HEK293 (cell line): Measurements from ENCODE around the gene ITPR2.

Experiments used
- CTCF ChIA-PET: fragments of 350-600 bp; formaldehyde crosslinking; extraction: SDS; loops from one replicate; lab custom pipeline; 2021; ENCODE audit warnings: antibody characterized with exemption; lab: Yijun Ruan, JAX
- POLR2A ChIA-PET: fragments of 300-600 bp; formaldehyde crosslinking; extraction: SDS; loops from one replicate; lab custom pipeline; 2020; ENCODE audit warnings: antibody characterized with exemption, inconsistent platforms; lab: Yijun Ruan, JAX
- H3K27ac ChIP-seq: fragments of 200-500 bp; sonication (Bioruptor generic); 2 replicates; pipeline ENCODE4 v1.5.1; 2014; ENCODE audit warnings: low read depth, low read length, control low read depth, inconsistent platforms; ENCODE audit errors: extremely low read depth
- H3K36me3 ChIP-seq, 2 experiments: fragments of 200-500 bp in 1 of 2; sonication (Bioruptor generic) in 1 of 2; 1 replicate in 1 of 2; 2 replicates in 1 of 2; pipeline ENCODE4 v1.5.1; 2014 to 2017; ENCODE audit warnings: inconsistent platforms in 2 of 2, low read length in 2 of 2; ENCODE audit not compliant: control insufficient read depth in 2 of 2, insufficient read depth in 1 of 2
- H3K4me1 ChIP-seq: fragments of 200-500 bp; sonication (Bioruptor generic); 2 replicates; pipeline ENCODE4 v1.5.1; 2014; ENCODE audit warnings: mild to moderate bottlenecking, low read length, inconsistent platforms; ENCODE audit not compliant: control insufficient read depth, insufficient read depth
- H3K4me3 ChIP-seq: 2 replicates; pipeline ENCODE4 v1.5.1; 2011; ENCODE audit warnings: low read depth, mild to moderate bottlenecking, control low read depth, low read length, moderate library complexity
- H3K9me3 ChIP-seq: fragments of 200-500 bp; sonication (Bioruptor generic); 2 replicates; pipeline ENCODE4 v1.5.1; 2014; ENCODE audit warnings: low read depth, low read length, inconsistent platforms; ENCODE audit not compliant: control insufficient read depth, insufficient read depth
- CTCF ChIP-seq: fragments of 450-650 bp; formaldehyde crosslinking; IDR thresholded peaks from 2 replicates; pipeline ENCODE4 v1.5.1; 2016; ENCODE audit warnings: missing biosample characterization, missing genetic modification characterization
- GFI1B ChIP-seq: fragments of 450-650 bp; formaldehyde crosslinking; IDR thresholded peaks from 2 replicates; pipeline ENCODE4 v1.5.1; 2016; ENCODE audit warnings: missing biosample characterization, missing genetic modification characterization
- KLF16 ChIP-seq: fragments of 450-650 bp; formaldehyde crosslinking; IDR thresholded peaks from 2 replicates; pipeline ENCODE4 v1.5.1; 2017; ENCODE audit warnings: missing biosample characterization, missing genetic modification characterization
- KLF9 ChIP-seq: fragments of 450-650 bp; formaldehyde crosslinking; IDR thresholded peaks from 2 replicates; pipeline ENCODE4 v1.5.1; 2016; ENCODE audit warnings: missing biosample characterization, missing genetic modification characterization, low read depth
- ZBTB26 ChIP-seq: fragments of 450-650 bp; formaldehyde crosslinking; optimal IDR thresholded peaks from 2 replicates; pipeline ENCODE3; 2016; ENCODE audit warnings: missing biosample characterization, mild to moderate bottlenecking, missing genetic modification characterization
- ZFP3 ChIP-seq: fragments of 450-650 bp; formaldehyde crosslinking; IDR thresholded peaks from 2 replicates; pipeline ENCODE4 v1.5.1; 2016; ENCODE audit warnings: low read depth, missing biosample characterization, missing genetic modification characterization
- ZFP69B ChIP-seq: fragments of 450-650 bp; formaldehyde crosslinking; IDR thresholded peaks from 2 replicates; pipeline ENCODE4 v1.5.1; 2016; ENCODE audit warnings: missing biosample characterization, missing genetic modification characterization
- ZNF10 ChIP-seq: fragments of 450-650 bp; formaldehyde crosslinking; IDR thresholded peaks from 2 replicates; pipeline ENCODE4 v1.5.1; 2017; ENCODE audit warnings: missing biosample characterization, missing genetic modification characterization
- ZNF169 ChIP-seq: fragments of 450-650 bp; formaldehyde crosslinking; IDR thresholded peaks from 2 replicates; pipeline ENCODE4 v1.5.1; 2016; ENCODE audit warnings: missing biosample characterization, missing genetic modification characterization
- ZNF248 ChIP-seq: fragments of 450-650 bp; formaldehyde crosslinking; IDR thresholded peaks from 2 replicates; pipeline ENCODE4 v1.5.1; 2017; ENCODE audit warnings: missing biosample characterization, missing genetic modification characterization
- ZNF292 ChIP-seq: fragments of 450-650 bp; formaldehyde crosslinking; IDR thresholded peaks from 2 replicates; pipeline ENCODE4 v1.5.1; 2016; ENCODE audit warnings: low read depth, missing biosample characterization, missing genetic modification characterization, borderline replicate concordance
- ZNF350 ChIP-seq: fragments of 450-650 bp; formaldehyde crosslinking; IDR thresholded peaks from 2 replicates; pipeline ENCODE4 v1.5.0; 2017; ENCODE audit warnings: missing biosample characterization, mild to moderate bottlenecking, missing genetic modification characterization
- ZNF423 ChIP-seq: fragments of 450-650 bp; formaldehyde crosslinking; IDR thresholded peaks from 2 replicates; pipeline ENCODE4 v1.5.1; 2016; ENCODE audit warnings: missing biosample characterization, missing genetic modification characterization
- ZNF426 ChIP-seq: fragments of 450-650 bp; formaldehyde crosslinking; IDR thresholded peaks from 2 replicates; pipeline ENCODE4 v1.5.1; 2017; ENCODE audit warnings: missing biosample characterization, missing genetic modification characterization, mild to moderate bottlenecking, inconsistent platforms, moderate library complexity
- ZNF433 ChIP-seq: fragments of 450-650 bp; formaldehyde crosslinking; IDR thresholded peaks from 2 replicates; pipeline ENCODE4 v1.5.1; 2016; ENCODE audit warnings: missing biosample characterization, missing genetic modification characterization, low read depth
- ZNF501 ChIP-seq: fragments of 450-650 bp; formaldehyde crosslinking; IDR thresholded peaks from 2 replicates; pipeline ENCODE4 v1.5.1; 2016; ENCODE audit warnings: missing biosample characterization, missing genetic modification characterization
- ZNF513 ChIP-seq: fragments of 450-650 bp; IDR thresholded peaks from 2 replicates; pipeline ENCODE4 v1.5.1; 2018; ENCODE audit warnings: missing biosample characterization, missing genetic modification characterization
- ZNF521 ChIP-seq: fragments of 450-650 bp; formaldehyde crosslinking; IDR thresholded peaks from 2 replicates; pipeline ENCODE4 v1.5.1; 2017; ENCODE audit warnings: missing biosample characterization, mild to moderate bottlenecking, missing genetic modification characterization
- ZNF549 ChIP-seq: fragments of 450-650 bp; IDR thresholded peaks from 2 replicates; pipeline ENCODE4 v1.5.1; 2018; ENCODE audit warnings: missing biosample characterization, missing genetic modification characterization, mild to moderate bottlenecking, inconsistent platforms, moderate library complexity
- ZNF560 ChIP-seq: fragments of 450-650 bp; formaldehyde crosslinking; IDR thresholded peaks from 2 replicates; pipeline ENCODE4 v1.5.1; 2017; ENCODE audit warnings: missing biosample characterization, missing genetic modification characterization, borderline replicate concordance
- ZNF571 ChIP-seq: fragments of 450-650 bp; formaldehyde crosslinking; IDR thresholded peaks from 2 replicates; pipeline ENCODE4 v1.5.0; 2017; ENCODE audit warnings: missing biosample characterization, missing genetic modification characterization
- ZNF654 ChIP-seq: fragments of 450-650 bp; formaldehyde crosslinking; IDR thresholded peaks from 2 replicates; pipeline ENCODE4 v1.5.1; 2016; ENCODE audit warnings: low read depth, missing biosample characterization, missing genetic modification characterization

ITPR2 gene

GRCh38 chr12:26614011-26614616, 218.9 kb downstream of the ITPR2 start:
- no peak overlapping the region for H3K27ac ChIP-seq
- no peaks in the 10 kb centered on the region for H3K4me1 ChIP-seq
- H3K9me3 ChIP-seq = no peaks in the 10 kb centered on the region
- no peak overlapping the region for H3K4me3 ChIP-seq
- H3K36me3 ChIP-seq = no peaks in the 10 kb centered on the region
- POLR2A ChIA-PET = no interaction called here
- TF ChIP-seq KLF9 (tag by site-specific recombination) (no peak), CTCF (tag by site-specific recombination) (0 out of 2 replicates have a peak, but pooled peaks have one; percentile 9), ZNF654 (tag by site-specific recombination) (peak; percentile 51)
- CTCF ChIA-PET = interaction anchor here (0.6 to 2.2 kb wide), 28 partner anchors 9 to 1229 kb away, joined by 3 to 19 read pairs (median 4); no protein-coding TSS in a partner anchor

GRCh38 chr12:26612203-26612602, 220.8 kb downstream of the ITPR2 start:
- ChIA-PET CTCF (interaction anchor here (0.6 to 1.6 kb wide), 3 partner anchors 12 to 493 kb away, joined by 3 to 4 read pairs (median 3); no protein-coding TSS in a partner anchor), POLR2A (no interaction called here)
- Histone ChIP-seq H3K9me3 (no peaks in the 10 kb centered on the region), H3K4me1 (no peaks in the 10 kb centered on the region), H3K36me3 (no peaks in the 10 kb centered on the region)
- TF ChIP-seq ZFP69B (no peak), ZNF10 (tag by site-specific recombination) (no peak), ZNF423 (tag by site-specific recombination) (no peak), ZFP3 (no peak), ZNF426 (tag by site-specific recombination) (no peak), ZNF248 (tag by site-specific recombination) (no peak), ZNF571 (tag by site-specific recombination) (no peak), ZNF549 (tag by site-specific recombination) (no peak), ZNF169 (tag by site-specific recombination) (no peak), ZBTB26 (no peak)
- TF ChIP-seq, all 188 proteins: peak for 0
- no peak overlapping the region for H3K4me3 ChIP-seq
- no peak overlapping the region for H3K27ac ChIP-seq

GRCh38 chr12:26611598-26611997, 221.4 kb downstream of the ITPR2 start:
- Histone ChIP-seq H3K4me1 (no peaks in the 10 kb centered on the region), H3K27ac (no peak overlapping the region), H3K4me3 (no peak overlapping the region), H3K36me3 (no peaks in the 10 kb centered on the region), H3K9me3 (no peaks in the 10 kb centered on the region)
- ChIA-PET CTCF (interaction anchor here (1.6 kb wide), 1 partner anchor 493 kb away, joined by 4 read pairs; no protein-coding TSS in a partner anchor), POLR2A (no interaction called here)
- TF ChIP-seq GFI1B (tag by site-specific recombination) (no peak), ZNF433 (tag by site-specific recombination) (no peak), ZNF350 (no peak), KLF16 (tag by site-specific recombination) (no peak), ZNF560 (no peak), ZNF521 (no peak), ZNF292 (tag by site-specific recombination) (no peak), ZNF513 (tag by site-specific recombination) (no peak), ZNF501 (tag by site-specific recombination) (no peak)
